Tibial artery (tissue), 4 donors: ENCODE measurements around the gene TMC2.
"Not testable (repeated sequence)": the region's sequence is repeated elsewhere in the genome, so short reads cannot be mapped to it uniquely, and the experiment has no call there.

ENCODE experiments used
- DNase-seq, 2 donors: peaks; one replicate each; pipeline ENCODE4 v3.0.0-alpha.2; 2019
- H3K27ac ChIP-seq, 2 donors: fragments of 200-600 bp; sonication (generic) in 1 of 2; 1 replicate in 1 of 2; 2 replicates in 1 of 2; pipeline ENCODE4 v1.5.1; 2018 to 2019; ENCODE audit warnings: mild to moderate bottlenecking in 1 of 2
- H3K27me3 ChIP-seq, 2 donors: fragments of 200-600 bp; sonication (generic) in 1 of 2; one replicate each; pipeline versions ENCODE4 v1.5.1 to v1.6.0; 2016 to 2019
- H3K36me3 ChIP-seq, 3 donors: fragments of 200-600 bp; sonication (generic) in 2 of 3; one replicate each; pipeline ENCODE4 v1.5.1; 2016 to 2019; ENCODE audit warnings: mild to moderate bottlenecking in 2 of 3
- H3K4me1 ChIP-seq, 4 donors: fragments of 200-600 bp; sonication (generic) in 2 of 4; 1 replicate in 3 of 4; 2 replicates in 1 of 4; pipeline ENCODE4 v1.5.1; 2016 to 2019
- H3K4me3 ChIP-seq, 2 donors: fragments of 200-600 bp; sonication (generic) in 1 of 2; 1 replicate in 1 of 2; 2 replicates in 1 of 2; pipeline ENCODE4 v1.5.1; 2018 to 2019; ENCODE audit warnings: mild to moderate bottlenecking in 2 of 2
- H3K9me3 ChIP-seq, 3 donors: fragments of 200-600 bp; sonication (generic) in 1 of 3; one replicate each; pipeline ENCODE4 v1.5.1; 2016 to 2019
- CTCF ChIP-seq, 2 experiments: fragments of 200-600 bp in 1 of 2; fragments of 450-650 bp in 1 of 2; IDR thresholded peaks; one replicate each; pipeline ENCODE4 v1.5.1; 2017 to 2019; ENCODE audit warnings: antibody characterized with exemption in 2 of 2, mild to moderate bottlenecking in 1 of 2, moderate library complexity in 1 of 2
- intact Hi-C: fragments of 100-400 bp; cut with DNase I; formaldehyde crosslinking; loops from one replicate; pipeline ENCODE4 v1.15.0; 2023; ENCODE audit warnings: low total_unique reads

Gene TMC2

GRCh38 chr20:2518096-2518495, 18.3 kb upstream of the TMC2 start:
- H3K4me1 ChIP-seq, result peaks cover 0 to 2% (median 0%) of the 10 kb centered on the region in 4 donors

GRCh38 chr20:2518558-2518957, 17.8 kb upstream of the TMC2 start:
- no peak for DNase-seq
- H3K36me3 ChIP-seq, result no peaks in the 10 kb centered on the region
- no peak for TF ChIP-seq CTCF (IDR thresholded peaks at IDR 0.05)
- intact Hi-C loops, result no loop called here
- H3K4me3 ChIP-seq, result no peak overlapping the region
- no peaks in the 10 kb centered on the region for H3K27me3 ChIP-seq
- H3K9me3 ChIP-seq, result no peaks in the 10 kb centered on the region
- peaks cover 0 to 3% (median 0%) of the 10 kb centered on the region in 4 donors for H3K4me1 ChIP-seq
- H3K27ac ChIP-seq, result no peak overlapping the region

More at GRCh38 chr20:2518096-2518495, 18.3 kb upstream of the TMC2 start:
- intact Hi-C loops, result no loop called here
- no peak overlapping the region for H3K4me3 ChIP-seq
- no peak for DNase-seq
- no peak for TF ChIP-seq CTCF (IDR thresholded peaks at IDR 0.05)
- H3K27me3 ChIP-seq, result no peaks in the 10 kb centered on the region
- no peaks in the 10 kb centered on the region for H3K9me3 ChIP-seq
- no peaks in the 10 kb centered on the region for H3K36me3 ChIP-seq
- no peak overlapping the region for H3K27ac ChIP-seq

- no peaks in the 10 kb centered on the region for H3K36me3 ChIP-seq
- peaks cover 0 to 5% (median 4%) of the 10 kb centered on the region in 4 donors for H3K4me1 ChIP-seq
- no peaks in the 10 kb centered on the region for H3K9me3 ChIP-seq
- no peak overlapping the region for H3K27ac ChIP-seq
- no peak overlapping the region for H3K4me3 ChIP-seq
- DNase-seq, result no peak
- no peak for TF ChIP-seq CTCF (IDR thresholded peaks at IDR 0.05)
- intact Hi-C loops, result no loop called here
- no peaks in the 10 kb centered on the region for H3K27me3 ChIP-seq
Observed at GRCh38 chr20:2519115-2519809, 17.1 kb upstream of the TMC2 start.

- no peaks in the 10 kb centered on the region for H3K27me3 ChIP-seq
- intact Hi-C loops, result loop anchor here (5.0 to 10.0 kb wide), 2 partner anchors 48 to 134 kb away; partner anchors contain the start of genes NOP56 and SNRPB
- H3K4me3 ChIP-seq, result no peak overlapping the region
- H3K4me1 ChIP-seq, result peaks cover 0 to 7% (median 4%) of the 10 kb centered on the region in 4 donors
- H3K9me3 ChIP-seq, result no peaks in the 10 kb centered on the region
- no peak for TF ChIP-seq CTCF (IDR thresholded peaks at IDR 0.05)
- DNase-seq, result no peak
- H3K27ac ChIP-seq, result no peak overlapping the region
- H3K36me3 ChIP-seq, result no peaks in the 10 kb centered on the region
Observed at GRCh38 chr20:2520617-2521016, 15.8 kb upstream of the TMC2 start.

GRCh38 chr20:2521369-2522305, 14.7 kb upstream of the TMC2 start:
- intact Hi-C loops, result loop anchor here (5.0 to 10.0 kb wide), 2 partner anchors 49 to 133 kb away; partner anchors contain the start of genes NOP56 and SNRPB
- Histone ChIP-seq H3K4me1 (peaks cover 0 to 7% (median 4%) of the 10 kb centered on the region in 4 donors), H3K4me3 (no peak overlapping the region), H3K9me3 (no peaks in the 10 kb centered on the region), H3K27ac (no peak overlapping the region), H3K36me3 (no peaks in the 10 kb centered on the region), H3K27me3 (no peaks in the 10 kb centered on the region)
- peak; percentile 58 to 84 for TF ChIP-seq CTCF (IDR thresholded peaks at IDR 0.05)
- DNase-seq, result no peak

- intact Hi-C loops, result loop anchor here (5.0 to 10.0 kb wide), 2 partner anchors 51 to 132 kb away; partner anchors contain the start of genes NOP56 and SNRPB
- H3K4me3 ChIP-seq, H3K4me1 ChIP-seq, H3K27me3 ChIP-seq, H3K9me3 ChIP-seq, H3K27ac ChIP-seq, DNase-seq, H3K36me3 ChIP-seq: not testable (repeated sequence)
Observed at GRCh38 chr20:2522826-2523429, 13.4 kb upstream of the TMC2 start.
